SK-N-SH (cell line): Measurements from ENCODE around the gene OR5A2. TPM values are rescaled to one million over a fixed set of nuclear protein-coding genes. Genes with fewer than 3 reads are reported as not detected.

Experiments
- CTCF ChIA-PET: fragments of 300-600, 350-600 bp; formaldehyde crosslinking; extraction: SDS; loops from one replicate; lab custom pipeline; 2021; lab: Yijun Ruan, JAX
- POLR2A ChIA-PET: fragments of 350-600 bp; sonication (Branson Sonifier 250); formaldehyde crosslinking; extraction: SDS; loops from one replicate; lab custom pipeline; 2020; ENCODE audit warnings: antibody characterized with exemption, inconsistent platforms; lab: Yijun Ruan, JAX
- DNase-seq: peaks from one replicate; pipeline ENCODE4 v3.0.0; 2012
- H2AFZ ChIP-seq: fragments of 200-600 bp; sonication (generic); 2 replicates; pipeline ENCODE4 v1.8.1; 2016; ENCODE audit warnings: antibody characterized with exemption, mild to moderate bottlenecking, low read depth
- H3F3A ChIP-seq: fragments of 200-600 bp; sonication (generic); replicated peaks from 2 replicates; pipeline ENCODE3; 2016; ENCODE audit warnings: antibody characterized with exemption, mild to moderate bottlenecking; ENCODE audit not compliant: insufficient read depth
- H3K27ac ChIP-seq, 2 experiments: fragments of 200-500 bp in 1 of 2; fragments of 200-600 bp in 1 of 2; sonication (Bioruptor generic) in 1 of 2; sonication (generic), shearing (Covaris generic) in 1 of 2; 2 replicates each; pipeline versions ENCODE4 v1.5.1 to v1.6.1; 2014 to 2016; ENCODE audit warnings: low read depth in 2 of 2, inconsistent platforms in 1 of 2, low read length in 1 of 2, mild to moderate bottlenecking in 1 of 2, mixed read lengths in 1 of 2
- H3K27me3 ChIP-seq: fragments of 200-600 bp; sonication (generic), shearing (Covaris generic); 2 replicates; pipeline ENCODE4 v1.6.1; 2016; ENCODE audit warnings: mixed run types; ENCODE audit not compliant: insufficient read depth
- H3K36me3 ChIP-seq, 2 experiments: fragments of 200-500 bp in 1 of 2; fragments of 200-600 bp in 1 of 2; sonication (Bioruptor generic) in 1 of 2; sonication (generic) in 1 of 2; replicated peaks in 1 of 2; 2 replicates each; pipeline versions ENCODE3 to v1.5.1; 2014 to 2016; ENCODE audit warnings: low read length in 1 of 2, mild to moderate bottlenecking in 1 of 2; ENCODE audit not compliant: insufficient read depth in 2 of 2, control insufficient read depth in 1 of 2
- H3K4me1 ChIP-seq, 2 experiments: fragments of 200-500 bp in 1 of 2; fragments of 200-600 bp in 1 of 2; sonication (Bioruptor generic) in 1 of 2; sonication (generic), shearing (Covaris generic) in 1 of 2; 2 replicates each; pipeline versions ENCODE4 v1.5.1 to v1.6.1; 2014 to 2016; ENCODE audit warnings: low read depth in 1 of 2, low read length in 1 of 2, mixed run types in 1 of 2; ENCODE audit not compliant: insufficient read depth in 2 of 2, control insufficient read depth in 1 of 2
- H3K4me2 ChIP-seq: fragments of 200-600 bp; sonication (generic), shearing (Covaris generic); 2 replicates; pipeline ENCODE4 v1.6.1; 2017; ENCODE audit warnings: mixed run types
- H3K4me3 ChIP-seq, 2 experiments: fragments of 200-500 bp in 1 of 2; fragments of 200-600 bp in 1 of 2; sonication (Bioruptor generic) in 1 of 2; sonication (generic), shearing (Covaris generic) in 1 of 2; 2 replicates each; pipeline versions ENCODE4 v1.5.1 to v1.8.1; 2014 to 2016; ENCODE audit warnings: low read depth in 2 of 2, inconsistent platforms in 1 of 2, low read length in 1 of 2, mild to moderate bottlenecking in 1 of 2, mixed read lengths in 1 of 2, moderate library complexity in 1 of 2
- H3K79me2 ChIP-seq: fragments of 200-600 bp; sonication (generic); 2 replicates; pipeline ENCODE4 v1.8.1; 2017; ENCODE audit warnings: mild to moderate bottlenecking; ENCODE audit not compliant: insufficient read depth
- H3K9ac ChIP-seq: fragments of 200-600 bp; sonication (generic); 2 replicates; pipeline ENCODE4 v1.6.1; 2017; ENCODE audit warnings: mixed run types
- H3K9me2 ChIP-seq: fragments of 200-600 bp; sonication (generic); 2 replicates; pipeline ENCODE4 v1.6.1; 2017; ENCODE audit warnings: mixed run types
- H3K9me3 ChIP-seq: fragments of 200-600 bp; sonication (generic); 2 replicates; pipeline ENCODE4 v1.6.1; 2017; ENCODE audit warnings: mixed run types, mild to moderate bottlenecking, moderate library complexity
- H4K20me1 ChIP-seq: fragments of 200-600 bp; sonication (generic); 2 replicates; pipeline ENCODE4 v1.6.1; 2017; ENCODE audit warnings: mild to moderate bottlenecking, mixed run types; ENCODE audit not compliant: insufficient read depth
- EP300 ChIP-seq, 2 experiments: IDR thresholded peaks; 2 replicates each; pipeline versions ENCODE4 v1.4.0 to v1.6.1; 2012; ENCODE audit warnings: borderline replicate concordance in 1 of 2, low read depth in 1 of 2, low read length in 1 of 2
- FOSL2 ChIP-seq: IDR thresholded peaks from 2 replicates; pipeline ENCODE4 v1.4.0; 2012; ENCODE audit warnings: low read depth, mild to moderate bottlenecking, moderate library complexity, borderline replicate concordance
- FOXJ3 ChIP-seq: sonication (generic); formaldehyde crosslinking; IDR thresholded peaks from 2 replicates; pipeline ENCODE4 v1.5.1; 2020; ENCODE audit warnings: mild to moderate bottlenecking, missing genetic modification reagents
- FOXM1 ChIP-seq: IDR thresholded peaks from 2 replicates; pipeline ENCODE4 v1.4.0; 2012; ENCODE audit warnings: low read depth, mild to moderate bottlenecking
- GABPA ChIP-seq: IDR thresholded peaks from 2 replicates; pipeline ENCODE4 v1.4.0; 2012; ENCODE audit warnings: low read depth, mild to moderate bottlenecking
- IRF3 ChIP-seq: fragments of 150-350 bp; IDR thresholded peaks from 2 replicates; pipeline ENCODE4 v1.6.1; 2016; ENCODE audit warnings: mild to moderate bottlenecking, low read depth, low read length
- MXI1 ChIP-seq: IDR thresholded peaks from 2 replicates; pipeline ENCODE4 v1.6.1; 2012; ENCODE audit warnings: mild to moderate bottlenecking, low read depth, low read length, improper control_type of control experiment
- NFIC ChIP-seq: IDR thresholded peaks from 2 replicates; pipeline ENCODE4 v1.4.0; 2012; ENCODE audit warnings: borderline replicate concordance
- PBX3 ChIP-seq: IDR thresholded peaks from 2 replicates; pipeline ENCODE4; 2012
- POLR2AphosphoS5 ChIP-seq: IDR thresholded peaks from 2 replicates; pipeline ENCODE4 v1.6.1; 2012; ENCODE audit warnings: low read depth, low read length
- RAD21 ChIP-seq: IDR thresholded peaks from 2 replicates; pipeline ENCODE4 v1.6.1; 2012; ENCODE audit warnings: mild to moderate bottlenecking, low read length
- RCOR1 ChIP-seq: fragments of 150-350 bp; IDR thresholded peaks from 2 replicates; pipeline ENCODE4 v1.6.1; 2017; ENCODE audit warnings: antibody characterized with exemption, low read length
- RFX5 ChIP-seq: IDR thresholded peaks from 2 replicates; pipeline ENCODE4 v1.6.1; 2012; ENCODE audit warnings: mild to moderate bottlenecking, improper control_type of control experiment, low read length
- RXRA ChIP-seq: IDR thresholded peaks from 2 replicates; pipeline ENCODE4 v1.4.0; 2012; ENCODE audit warnings: low read depth, mild to moderate bottlenecking, borderline replicate concordance
- TCF12 ChIP-seq: IDR thresholded peaks from 2 replicates; pipeline ENCODE4 v1.4.0; 2012
- TEAD4 ChIP-seq: IDR thresholded peaks from 2 replicates; pipeline ENCODE4 v1.4.0; 2012; ENCODE audit warnings: mild to moderate bottlenecking, borderline replicate concordance; ENCODE audit not compliant: insufficient read depth
- ZBTB33 ChIP-seq: IDR thresholded peaks from 2 replicates; pipeline ENCODE4 v1.4.0; 2012; ENCODE audit warnings: low read depth, borderline replicate concordance
- WGBS: methylation state at CpG from one replicate; pipeline ENCODE4 v1.1.6; 2017; ENCODE audit warnings: low lambda C conversion rate; 5-methylcytosine and 5-hydroxymethylcytosine counted together
- polyA plus RNA-seq, 3 experiments: library from polyadenylated mRNA; depleted of rRNA; stranded (reverse); fragments of >200 nt; gene quantifications; 2 replicates each; pipeline ENCODE4 v1.2.3, GENCODE V29; 2012

OR5A2 gene
- polyA plus RNA-seq, 1 of the 3 experiments (the other 2 are of a cell fraction) = not detected

- no peak overlapping the region for H2AFZ ChIP-seq
- 0% methylated on average over 4 of the region's 4 CpGs for WGBS
- no peaks in the 10 kb centered on the region for H3K9me2 ChIP-seq
- no peak overlapping the region for H3K4me3 ChIP-seq
- ChIA-PET CTCF (no interaction called here), POLR2A (no interaction called here)
- no peaks in the 10 kb centered on the region for H3K9me3 ChIP-seq
- peaks cover 4% of the 10 kb centered on the region; the same call in 1 of the 2 replicates for H3K27me3 ChIP-seq
- DNase-seq = no peak
- no peak overlapping the region for H3K4me2 ChIP-seq
- H3K27ac ChIP-seq = no peak overlapping the region
- H3K79me2 ChIP-seq = no peaks in the 10 kb centered on the region
- H3K4me1 ChIP-seq = no peaks in the 10 kb centered on the region
- no peaks in the 10 kb centered on the region for H3K36me3 ChIP-seq
- TF ChIP-seq GABPA (no peak), FOXJ3 (no peak), NFIC (no peak), PBX3 (no peak), ZBTB33 (no peak), TCF12 (no peak), POLR2AphosphoS5 (no peak), RAD21 (no peak), RXRA (no peak), TEAD4 (no peak), FOSL2 (no peak), IRF3 (no peak), EP300 (IDR thresholded peaks at IDR 0.05; ENCODE audit: borderline replicate concordance in 1 of 2, low read depth in 1 of 2, low read length in 1 of 2) (no peak), FOXM1 (no peak), RCOR1 (no peak), MXI1 (no peak), RFX5 (no peak)
- no peak overlapping the region for H3K9ac ChIP-seq
- H4K20me1 ChIP-seq = no peaks in the 10 kb centered on the region
- H3F3A ChIP-seq = no peaks in the 10 kb centered on the region
These were observed 1.1 kb downstream of the OR5A2 start for GRCh38 chr11:59425131-59425530.
